ENCODE data around the gene PRX. TPM values are rescaled to one million over a fixed set of nuclear protein-coding genes. Genes with fewer than 3 reads are reported as not detected.
"Not testable (repeated sequence)": the region's sequence is repeated elsewhere in the genome, so short reads cannot be mapped to it uniquely, and the experiment has no call there.

The PRX gene
- total RNA-seq, 1 experiment from 2014 or later: 4.8 TPM

- TF ChIP-seq ATF3 (IDR thresholded peaks at IDR 0.05) (no peak), CBX3 (IDR thresholded peaks at IDR 0.05; ENCODE audit: low read depth) (no peak), FOSL1 (IDR thresholded peaks at IDR 0.05; ENCODE audit: low read depth) (no peak), REST (IDR thresholded peaks at IDR 0.05; ENCODE audit: low read depth) (no peak)
Observed at GRCh38 chr19:40433391-40434216, 20.4 kb upstream of the PRX start (continued).

- H3K9me2 ChIP-seq (ENCODE audit: insufficient read depth); BruUV-seq (replicated peaks); H3K79me2 ChIP-seq (ENCODE audit: insufficient read depth, low read length); H2AFZ ChIP-seq (ENCODE audit: low read depth, low read length, poor library complexity, severe bottlenecking); DNase-seq (ENCODE audit: low read depth, low spot score); intact Hi-C loops (cut with micrococcal nuclease); H4K20me1 ChIP-seq (ENCODE audit: insufficient read depth); H3K27me3 ChIP-seq (ENCODE audit: insufficient read depth, low read length); ATAC-seq; H3K9me3 ChIP-seq (ENCODE audit: control insufficient read depth in 1 of 2, insufficient read depth in 1 of 2, low read depth in 1 of 2, low read length in 2 of 2); H3K36me3 ChIP-seq (ENCODE audit: control insufficient read depth in 1 of 2, insufficient read depth in 2 of 2, low read length in 2 of 2): not testable (repeated sequence)
- ChIA-PET CTCF (interaction anchor here (1.1 to 1.7 kb wide), 4 partner anchors 10 to 151 kb away, joined by 3 to 7 read pairs (median 3); no protein-coding TSS in a partner anchor), POLR2A (interaction anchor here (0.7 to 1.2 kb wide), 2 partner anchors 20 to 33 kb away, joined by 3 read pairs; partner anchors contain the start of genes BLVRB and PRX), RAD21 (ENCODE audit: low non-redundant PET in 1 of 2, low total read pairs in 2 of 2, uncharacterized antibody in 2 of 2, unreplicated experiment in 2 of 2) (interaction anchor here in 1 of 2 experiments (0.6 kb wide), 1 partner anchor 202 kb away, joined by 3 read pairs; no protein-coding TSS in a partner anchor)
- Histone ChIP-seq H3K4me3 (replicated peaks in 1 of 2; ENCODE audit: low read depth in 1 of 2, low read length in 2 of 2) (peak overlapping the region; percentile 36 to 54), H3K4me2 (ENCODE audit: low read length) (peak overlapping the region; percentile 76), H3K9ac (ENCODE audit: low read length) (peak overlapping the region; percentile 72), H3K27ac (ENCODE audit: low read depth, low read length) (peak overlapping the region; percentile 95), H3K4me1 (ENCODE audit: control insufficient read depth in 1 of 2, insufficient read depth in 2 of 2, low read length in 2 of 2) (peaks cover 31 to 43% of the 10 kb centered on the region in 2 experiments)
Observed at GRCh38 chr19:40432760-40433159, 19.6 kb upstream of the PRX start.
